HepG2 (cell line): Measurements from ENCODE around the gene DYNC1LI1. TPM values are rescaled to one million over a fixed set of nuclear protein-coding genes. Genes with fewer than 3 reads are reported as not detected.

Experiments
- ETV5 ChIP-seq: IDR thresholded peaks from 2 replicates; pipeline ENCODE4 v1.6.1; 2018; ENCODE audit warnings: missing biosample characterization, missing genetic modification reagents, inconsistent platforms, borderline replicate concordance
- HDAC1 ChIP-seq: sonication (generic); formaldehyde crosslinking; IDR thresholded peaks from 2 replicates; pipeline ENCODE4 v1.5.1; 2020; ENCODE audit warnings: mild to moderate bottlenecking, missing genetic modification reagents
- KDM2A ChIP-seq: sonication (generic); formaldehyde crosslinking; IDR thresholded peaks from 2 replicates; pipeline ENCODE4 v1.4.0; 2020; ENCODE audit warnings: low read depth, missing genetic modification reagents, borderline replicate concordance
- PAX8 ChIP-seq: sonication (generic); formaldehyde crosslinking; IDR thresholded peaks from 2 replicates; pipeline ENCODE4 v1.8.0; 2022; ENCODE audit warnings: mild to moderate bottlenecking, missing genetic modification reagents, borderline replicate concordance
- PPARG ChIP-seq: conservative IDR thresholded peaks from 2 replicates; pipeline ENCODE4 v1.6.1; 2016; ENCODE audit warnings: missing biosample characterization, missing genetic modification reagents
- PREB ChIP-seq: sonication (generic); formaldehyde crosslinking; IDR thresholded peaks from 2 replicates; pipeline ENCODE4 v1.4.0; 2020; ENCODE audit warnings: missing genetic modification reagents
- PTBP1 ChIP-seq: fragments of 200-400 bp; formaldehyde crosslinking; IDR thresholded peaks from 2 replicates; pipeline ENCODE4 v1.6.1; 2018; ENCODE audit warnings: low read length, low read depth; ENCODE audit not compliant: poor library complexity, severe bottlenecking
- SAFB2 ChIP-seq: sonication (generic); formaldehyde crosslinking; IDR thresholded peaks from 2 replicates; pipeline ENCODE4 v1.5.1; 2020; ENCODE audit warnings: missing genetic modification reagents, low read depth, mild to moderate bottlenecking, borderline replicate concordance
- SKI ChIP-seq: fragments of 450-650 bp; IDR thresholded peaks from one replicate; pipeline ENCODE4 v1.6.1; 2018; ENCODE audit warnings: mild to moderate bottlenecking; ENCODE audit not compliant: partially characterized antibody
- SP1 ChIP-seq, 2 experiments: fragments of 450-650 bp in 1 of 2; sonication (generic) in 1 of 2; formaldehyde crosslinking in 1 of 2; IDR thresholded peaks; 2 replicates each; pipeline versions ENCODE4 v1.4.0 to v1.6.1; 2016 to 2020; ENCODE audit warnings: missing genetic modification reagents in 1 of 2
- ZIK1 ChIP-seq: sonication (generic); formaldehyde crosslinking; IDR thresholded peaks from 2 replicates; pipeline ENCODE4 v1.5.0; 2020; ENCODE audit warnings: mild to moderate bottlenecking, low read depth, missing genetic modification reagents, borderline replicate concordance
- ZMYM2 ChIP-seq: sonication (generic); formaldehyde crosslinking; IDR thresholded peaks from 2 replicates; pipeline ENCODE4 v1.8.0; 2022; ENCODE audit warnings: mild to moderate bottlenecking, missing genetic modification reagents
- ZNF333 ChIP-seq: sonication (generic); formaldehyde crosslinking; IDR thresholded peaks from 2 replicates; pipeline ENCODE4 v1.4.0; 2020; ENCODE audit warnings: mild to moderate bottlenecking, missing genetic modification reagents, borderline replicate concordance
- ZNF350 ChIP-seq: sonication (generic); formaldehyde crosslinking; IDR thresholded peaks from 2 replicates; pipeline ENCODE4 v1.4.0; 2020; ENCODE audit warnings: mild to moderate bottlenecking, low read depth, missing genetic modification reagents, borderline replicate concordance
- ZNF383 ChIP-seq: sonication (generic); formaldehyde crosslinking; IDR thresholded peaks from 2 replicates; pipeline ENCODE4 v1.4.0; 2020; ENCODE audit warnings: missing genetic modification reagents, mild to moderate bottlenecking, borderline replicate concordance
- ZNF468 ChIP-seq: sonication (generic); formaldehyde crosslinking; IDR thresholded peaks from 2 replicates; pipeline ENCODE4 v1.8.0; 2022; ENCODE audit warnings: mild to moderate bottlenecking, moderate library complexity, missing genetic modification reagents
- ZNF557 ChIP-seq: sonication (generic); formaldehyde crosslinking; IDR thresholded peaks from 2 replicates; pipeline ENCODE4 v1.4.0; 2020; ENCODE audit warnings: missing genetic modification reagents
- ZXDC ChIP-seq: sonication (generic); formaldehyde crosslinking; IDR thresholded peaks from 2 replicates; pipeline ENCODE4 v1.5.0; 2020; ENCODE audit warnings: mild to moderate bottlenecking, missing genetic modification reagents
- polyA plus RNA-seq, 8 experiments: library from polyadenylated mRNA; depleted of rRNA in 3 of 8; stranded (reverse) in 7 of 8; unstranded in 1 of 8; fragments of >200 nt; fragmentation: Illumina TruSeq in 4 of 8; extraction: Trizol in 4 of 8; gene quantifications; 2 replicates each; pipeline versions ENCODE4 v1.2.1 to v1.2.3, GENCODE V29; 2011 to 2016; ENCODE audit warnings: low read depth in 4 of 8, missing spikeins in 1 of 8, mixed read lengths in 1 of 8; ENCODE audit not compliant: insufficient read depth in 1 of 8
- total RNA-seq, 5 experiments: library from RNA; depleted of rRNA; stranded (reverse); fragments of >200 nt; fragmentation: Illumina TruSeq; extraction: Trizol; gene quantifications; 2 replicates each; pipeline ENCODE4 v1.2.3, GENCODE V29; 2016; ENCODE audit warnings: low read depth in 1 of 5
- TF ChIP-seq, protein P1 (sequence below): sonication (generic); formaldehyde crosslinking; IDR thresholded peaks from 2 replicates; pipeline ENCODE4 v1.4.0; 2020; ENCODE audit warnings: mild to moderate bottlenecking, missing genetic modification reagents
- TF ChIP-seq, protein P2 (sequence below): sonication (generic); formaldehyde crosslinking; IDR thresholded peaks from 2 replicates; pipeline ENCODE4 v1.4.0; 2020; ENCODE audit warnings: missing genetic modification reagents, borderline replicate concordance

Gene DYNC1LI1
- total and polyA plus RNA-seq, 2 of the 13 experiments (the other 11 are each of a cell fraction or from before 2014, with no cell fraction given): 13.4 to 37.1 TPM

- no peak for TF ChIP-seq ZXDC (CRISPR knock-in tag)
- no peak for TF ChIP-seq SAFB2 (CRISPR knock-in tag)
- TF ChIP-seq PAX8 (CRISPR knock-in tag): no peak
- TF ChIP-seq ZIK1 (CRISPR knock-in tag): no peak
- no peak for TF ChIP-seq PPARG (CRISPR knock-in tag)
- TF ChIP-seq, protein P1, sequence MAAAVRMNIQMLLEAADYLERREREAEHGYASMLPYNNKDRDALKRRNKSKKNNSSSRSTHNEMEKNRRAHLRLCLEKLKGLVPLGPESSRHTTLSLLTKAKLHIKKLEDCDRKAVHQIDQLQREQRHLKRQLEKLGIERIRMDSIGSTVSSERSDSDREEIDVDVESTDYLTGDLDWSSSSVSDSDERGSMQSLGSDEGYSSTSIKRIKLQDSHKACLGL (CRISPR knock-in tag): no peak
- TF ChIP-seq ZMYM2: no peak
- no peak for TF ChIP-seq SP1 (IDR thresholded peaks at IDR 0.05)
- TF ChIP-seq SP1 (CRISPR knock-in tag; IDR thresholded peaks at IDR 0.05): no peak
- no peak for TF ChIP-seq ZNF557 (CRISPR knock-in tag)
- no peak for TF ChIP-seq ZNF468 (CRISPR knock-in tag)
- peak; percentile 57; the same call in 1 of the 2 replicates for TF ChIP-seq HDAC1 (CRISPR knock-in tag)
- TF ChIP-seq PREB: no peak
- peak; percentile 17; the same call in 1 of the 2 replicates for TF ChIP-seq ETV5 (CRISPR knock-in tag)
- TF ChIP-seq PTBP1: no peak
- peak; percentile 32; the same call in 1 of the 2 replicates for TF ChIP-seq ZNF350 (CRISPR knock-in tag)
- no peak for TF ChIP-seq SKI
- TF ChIP-seq ZNF383 (CRISPR knock-in tag): no peak
- TF ChIP-seq ZNF333: no peak; the same call in 1 of the 2 replicates
- TF ChIP-seq, protein P2, sequence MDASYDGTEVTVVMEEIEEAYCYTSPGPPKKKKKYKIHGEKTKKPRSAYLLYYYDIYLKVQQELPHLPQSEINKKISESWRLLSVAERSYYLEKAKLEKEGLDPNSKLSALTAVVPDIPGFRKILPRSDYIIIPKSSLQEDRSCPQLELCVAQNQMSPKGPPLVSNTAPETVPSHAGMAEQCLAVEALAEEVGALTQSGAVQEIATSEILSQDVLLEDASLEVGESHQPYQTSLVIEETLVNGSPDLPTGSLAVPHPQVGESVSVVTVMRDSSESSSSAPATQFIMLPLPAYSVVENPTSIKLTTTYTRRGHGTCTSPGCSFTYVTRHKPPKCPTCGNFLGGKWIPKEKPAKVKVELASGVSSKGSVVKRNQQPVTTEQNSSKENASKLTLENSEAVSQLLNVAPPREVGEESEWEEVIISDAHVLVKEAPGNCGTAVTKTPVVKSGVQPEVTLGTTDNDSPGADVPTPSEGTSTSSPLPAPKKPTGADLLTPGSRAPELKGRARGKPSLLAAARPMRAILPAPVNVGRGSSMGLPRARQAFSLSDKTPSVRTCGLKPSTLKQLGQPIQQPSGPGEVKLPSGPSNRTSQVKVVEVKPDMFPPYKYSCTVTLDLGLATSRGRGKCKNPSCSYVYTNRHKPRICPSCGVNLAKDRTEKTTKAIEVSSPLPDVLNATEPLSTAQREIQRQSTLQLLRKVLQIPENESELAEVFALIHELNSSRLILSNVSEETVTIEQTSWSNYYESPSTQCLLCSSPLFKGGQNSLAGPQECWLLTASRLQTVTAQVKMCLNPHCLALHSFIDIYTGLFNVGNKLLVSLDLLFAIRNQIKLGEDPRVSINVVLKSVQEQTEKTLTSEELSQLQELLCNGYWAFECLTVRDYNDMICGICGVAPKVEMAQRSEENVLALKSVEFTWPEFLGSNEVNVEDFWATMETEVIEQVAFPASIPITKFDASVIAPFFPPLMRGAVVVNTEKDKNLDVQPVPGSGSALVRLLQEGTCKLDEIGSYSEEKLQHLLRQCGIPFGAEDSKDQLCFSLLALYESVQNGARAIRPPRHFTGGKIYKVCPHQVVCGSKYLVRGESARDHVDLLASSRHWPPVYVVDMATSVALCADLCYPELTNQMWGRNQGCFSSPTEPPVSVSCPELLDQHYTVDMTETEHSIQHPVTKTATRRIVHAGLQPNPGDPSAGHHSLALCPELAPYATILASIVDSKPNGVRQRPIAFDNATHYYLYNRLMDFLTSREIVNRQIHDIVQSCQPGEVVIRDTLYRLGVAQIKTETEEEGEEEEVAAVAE (CRISPR knock-in tag): no peak
- peak; percentile 72; the same call in 1 of the 2 replicates for TF ChIP-seq KDM2A (CRISPR knock-in tag)
Measured at GRCh38 chr3:32502118-32502945, 68.3 kb downstream of the DYNC1LI1 start, which contains the start of gene CMTM6 (continued).
